IPS-18a (cell line): ENCODE results near the gene C9.
"Not testable (repeated sequence)": the region's sequence is repeated elsewhere in the genome, so short reads cannot be mapped to it uniquely, and the experiment has no call there.

Experiments
- H3K27ac ChIP-seq: one replicate; pipeline ENCODE4 v1.5.1; 2013; ENCODE audit warnings: low read length
- H3K27me3 ChIP-seq: one replicate; pipeline ENCODE4 v1.6.1; 2013; ENCODE audit warnings: mild to moderate bottlenecking, low read length; ENCODE audit not compliant: control insufficient read depth, insufficient read depth
- H3K36me3 ChIP-seq: one replicate; pipeline ENCODE4 v1.6.1; 2013; ENCODE audit warnings: low read depth, low read length; ENCODE audit not compliant: control insufficient read depth
- H3K4me1 ChIP-seq: one replicate; pipeline ENCODE4 v1.6.1; 2013; ENCODE audit warnings: low read depth, low read length; ENCODE audit not compliant: control insufficient read depth
- H3K4me3 ChIP-seq: one replicate; pipeline ENCODE4 v1.5.1; 2013; ENCODE audit warnings: low read length
- H3K9ac ChIP-seq: one replicate; pipeline ENCODE4 v1.6.1; 2013; ENCODE audit warnings: mild to moderate bottlenecking, low read length, moderate library complexity
- H3K9me3 ChIP-seq: one replicate; pipeline ENCODE4 v1.6.1; 2013; ENCODE audit warnings: low read depth, low read length; ENCODE audit not compliant: control insufficient read depth

Gene C9

DNA sequence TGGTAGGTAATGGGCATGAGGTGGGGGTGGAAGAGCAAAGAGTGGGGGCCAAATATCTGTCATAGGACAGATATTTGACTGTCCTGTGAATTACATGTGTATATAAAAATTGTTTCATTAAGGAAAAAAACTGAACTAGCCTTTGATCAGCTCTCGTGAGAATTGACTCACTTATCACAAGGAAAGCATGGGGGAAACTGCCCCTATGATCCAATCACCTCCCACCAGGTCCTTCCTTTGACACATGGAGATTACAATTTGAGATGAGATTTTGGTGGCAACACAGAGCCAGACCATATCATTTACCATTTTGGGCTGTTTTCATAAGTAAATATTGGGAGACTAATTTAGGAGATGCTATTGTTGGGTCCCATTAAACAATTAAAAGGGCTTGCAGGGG, 81.7 kb downstream of the C9 start:
- Histone ChIP-seq H3K27me3 (no peaks in the 10 kb centered on the region), H3K4me3 (no peak overlapping the region), H3K4me1 (no peaks in the 10 kb centered on the region), H3K9ac (no peak overlapping the region), H3K27ac (no peak overlapping the region), H3K36me3 (no peaks in the 10 kb centered on the region), H3K9me3 (no peaks in the 10 kb centered on the region)

DNA sequence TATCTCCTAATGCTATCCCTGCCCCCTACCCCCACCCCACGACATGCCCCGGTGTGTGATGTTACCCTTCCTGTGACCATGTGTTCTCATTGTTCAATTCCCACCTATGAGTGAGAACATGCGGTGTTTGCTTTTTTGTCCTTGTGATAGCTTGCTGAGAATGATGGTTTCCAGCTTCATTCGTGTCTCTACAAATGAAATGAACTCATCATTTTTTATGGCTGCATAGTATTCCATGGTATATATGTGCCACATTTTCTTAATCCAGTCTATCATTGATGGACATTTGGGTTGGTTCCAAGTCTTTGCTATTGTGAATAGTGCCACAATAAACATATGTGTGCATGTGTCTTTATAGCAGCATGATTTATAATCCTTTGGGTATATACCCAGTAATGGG, 88.4 kb downstream of the C9 start:
- not testable (repeated sequence) for H3K9ac ChIP-seq, H3K27ac ChIP-seq, H3K4me1 ChIP-seq, H3K27me3 ChIP-seq, H3K9me3 ChIP-seq, H3K36me3 ChIP-seq, H3K4me3 ChIP-seq

DNA sequence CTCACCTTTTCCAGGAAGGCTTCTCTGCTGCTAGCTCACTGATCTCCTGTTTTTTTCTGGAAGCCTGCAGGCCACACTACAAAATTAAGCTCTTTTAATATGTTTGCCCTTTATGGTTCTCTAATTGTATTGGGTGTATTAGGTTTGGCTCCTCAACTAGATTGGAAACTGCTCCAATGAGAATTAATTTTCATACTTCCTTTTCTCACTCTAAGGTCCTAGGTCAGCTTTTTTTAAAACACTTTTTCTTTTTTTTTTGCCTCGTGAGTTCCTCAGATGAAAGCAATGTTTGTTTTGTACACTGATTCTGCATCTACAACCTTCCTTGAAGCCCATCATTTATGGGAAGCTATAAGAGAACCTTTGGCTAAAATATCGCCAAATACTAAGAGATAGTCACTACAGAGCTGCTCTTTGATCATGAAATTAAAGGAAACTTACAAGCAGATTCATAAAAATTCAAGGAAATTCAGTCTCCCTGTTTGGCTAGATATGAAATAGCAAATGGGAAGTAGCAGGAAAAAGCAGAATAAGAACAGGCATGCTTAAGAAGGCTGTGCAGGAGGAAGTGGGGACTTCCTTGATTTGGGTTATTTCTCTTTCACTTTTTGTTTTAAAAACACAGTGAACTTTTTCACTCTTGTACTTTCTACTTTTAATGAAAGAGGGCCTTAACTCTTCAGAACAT, 89.8 kb downstream of the C9 start:
- Histone ChIP-seq H3K27me3 (no peaks in the 10 kb centered on the region), H3K9ac (no peak overlapping the region), H3K9me3 (no peaks in the 10 kb centered on the region), H3K4me1 (no peaks in the 10 kb centered on the region), H3K27ac (no peak overlapping the region), H3K4me3 (no peak overlapping the region), H3K36me3 (no peaks in the 10 kb centered on the region)

DNA sequence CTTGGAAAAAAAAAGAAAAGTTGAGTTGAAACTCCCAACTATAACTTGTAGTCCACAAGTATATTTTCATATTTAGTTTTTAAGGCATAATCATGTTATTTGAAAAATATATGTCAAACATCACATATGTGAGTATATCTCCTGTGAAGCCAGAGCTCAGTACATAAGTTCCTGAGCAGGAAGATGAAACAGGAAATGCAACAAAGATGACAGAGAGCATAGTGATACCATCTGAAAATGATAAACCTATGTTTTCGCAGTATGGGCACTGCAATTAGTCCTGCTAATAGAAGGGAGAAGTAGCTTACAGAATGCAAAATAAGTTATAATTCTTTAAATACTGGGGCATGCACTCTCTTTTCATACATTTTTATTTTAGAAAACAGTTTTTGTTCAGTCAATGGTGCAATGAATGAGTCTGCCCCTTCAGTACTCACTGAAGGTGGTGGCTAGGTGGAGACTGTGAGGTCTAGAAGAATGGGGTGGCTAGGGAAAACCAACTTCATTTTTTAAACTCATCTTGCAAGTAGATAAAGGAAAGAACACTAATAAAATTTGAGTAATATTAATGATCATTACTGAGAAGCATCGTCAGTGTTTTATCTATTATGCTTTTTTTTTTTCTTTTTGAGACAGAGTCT, 90.9 kb downstream of the C9 start:
- Histone ChIP-seq H3K27ac (no peak overlapping the region), H3K4me1 (no peaks in the 10 kb centered on the region), H3K36me3 (no peaks in the 10 kb centered on the region), H3K9ac (no peak overlapping the region), H3K27me3 (no peaks in the 10 kb centered on the region), H3K4me3 (no peak overlapping the region), H3K9me3 (no peaks in the 10 kb centered on the region)

DNA sequence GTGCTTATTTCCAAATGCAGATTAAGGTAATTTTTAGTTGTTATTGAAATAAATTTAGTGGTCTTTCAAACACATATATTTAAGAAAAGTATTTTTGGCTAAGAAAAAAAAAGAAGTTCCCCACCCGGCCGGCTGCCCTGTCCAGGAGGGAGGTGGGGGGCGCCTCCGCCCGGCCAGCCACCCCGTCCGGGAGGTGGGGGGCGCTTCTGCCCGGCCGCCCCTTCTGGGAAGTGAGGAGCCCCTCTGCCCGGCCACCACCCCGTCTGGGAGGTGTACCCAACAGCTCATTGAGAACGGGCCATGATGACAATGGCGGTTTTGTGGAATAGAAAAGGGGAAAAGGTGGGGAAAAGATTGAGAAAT, 91.4 kb downstream of the C9 start:
- not testable (repeated sequence) for H3K4me3 ChIP-seq, H3K27ac ChIP-seq, H3K9ac ChIP-seq, H3K4me1 ChIP-seq, H3K36me3 ChIP-seq, H3K27me3 ChIP-seq, H3K9me3 ChIP-seq

DNA sequence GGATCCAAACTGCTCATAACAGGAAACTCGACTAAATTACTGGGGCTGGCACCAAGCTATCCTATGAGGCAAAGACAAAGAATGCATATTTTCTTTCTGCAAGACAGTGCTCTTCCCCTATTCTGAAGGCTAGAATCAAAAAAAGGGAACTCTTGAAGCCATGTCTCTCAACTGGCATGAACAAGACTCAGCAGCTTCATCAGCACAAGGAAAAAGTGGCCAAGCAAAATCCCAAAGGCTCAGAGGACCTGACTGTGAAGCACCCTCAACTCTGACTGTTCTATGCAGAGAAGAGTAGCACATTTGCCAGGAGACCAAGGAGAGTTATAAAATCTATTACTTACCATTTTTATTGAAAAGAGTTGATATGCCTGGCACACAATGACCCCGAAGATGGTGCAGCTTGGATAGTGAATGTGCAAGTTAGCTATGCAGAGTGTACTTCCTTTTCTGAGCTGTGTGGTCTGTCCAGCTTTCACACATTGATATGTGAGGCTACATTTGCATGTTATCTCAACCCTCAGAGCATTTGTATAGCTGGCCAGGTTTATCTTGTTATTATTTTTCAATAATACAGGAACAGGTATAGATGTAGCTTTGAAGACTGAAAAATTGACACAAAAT, 94.0 kb downstream of the C9 start:
- Histone ChIP-seq H3K4me1 (no peaks in the 10 kb centered on the region), H3K4me3 (no peak overlapping the region), H3K36me3 (no peaks in the 10 kb centered on the region)

DNA sequence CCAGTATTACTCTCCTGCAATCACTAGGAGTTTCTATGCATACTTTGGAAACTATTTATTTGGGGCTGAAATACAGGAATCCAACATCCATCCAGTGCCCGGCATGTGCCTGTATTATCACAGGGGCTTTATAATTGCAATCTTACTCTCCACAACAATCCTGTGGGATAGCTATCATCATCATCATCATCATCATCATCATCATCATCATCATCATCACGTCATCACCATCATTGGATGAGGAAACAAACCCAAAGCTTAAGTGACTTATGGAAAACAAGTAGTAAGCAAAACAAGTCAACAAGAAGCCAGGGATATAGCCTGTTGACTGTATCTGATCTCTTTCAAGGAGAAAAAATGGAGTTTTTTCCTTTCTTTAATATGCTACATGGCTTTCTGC, 97.1 kb downstream of the C9 start:
- Histone ChIP-seq H3K36me3 (no peaks in the 10 kb centered on the region), H3K4me3 (no peak overlapping the region), H3K9me3 (no peaks in the 10 kb centered on the region), H3K9ac (no peak overlapping the region), H3K4me1 (no peaks in the 10 kb centered on the region), H3K27ac (no peak overlapping the region), H3K27me3 (no peaks in the 10 kb centered on the region)

More for the DNA sequence above, 94.0 kb downstream of the C9 start:
- no peaks in the 10 kb centered on the region for H3K27me3 ChIP-seq
- H3K27ac ChIP-seq, result no peak overlapping the region
- H3K9me3 ChIP-seq, result no peaks in the 10 kb centered on the region
- H3K9ac ChIP-seq, result no peak overlapping the region

DNA sequence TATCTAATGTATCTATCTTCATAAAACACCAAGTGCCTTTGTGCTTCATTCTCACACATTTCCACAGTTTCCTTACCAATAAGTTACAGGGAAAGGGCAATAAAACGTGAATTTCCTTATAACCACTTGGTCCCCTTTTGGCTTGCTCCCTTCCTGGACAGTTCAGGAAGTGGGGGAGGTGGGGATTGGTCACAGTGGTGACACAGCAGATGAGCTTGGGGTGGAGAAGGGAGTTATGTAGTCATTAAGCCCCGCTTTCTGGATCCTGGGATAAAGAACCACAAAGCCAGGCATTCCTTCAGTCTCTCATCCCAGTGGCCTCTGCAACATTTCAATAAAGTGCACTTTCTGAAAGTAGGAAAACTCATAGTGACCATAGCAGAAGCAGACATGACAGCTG, 97.9 kb downstream of the C9 start:
- H3K4me1 ChIP-seq, result no peaks in the 10 kb centered on the region
- no peaks in the 10 kb centered on the region for H3K27me3 ChIP-seq
- H3K9me3 ChIP-seq, result no peaks in the 10 kb centered on the region
- H3K9ac ChIP-seq, result no peak overlapping the region
- H3K27ac ChIP-seq, result no peak overlapping the region
- H3K4me3 ChIP-seq, result no peak overlapping the region
- H3K36me3 ChIP-seq, result no peaks in the 10 kb centered on the region

DNA sequence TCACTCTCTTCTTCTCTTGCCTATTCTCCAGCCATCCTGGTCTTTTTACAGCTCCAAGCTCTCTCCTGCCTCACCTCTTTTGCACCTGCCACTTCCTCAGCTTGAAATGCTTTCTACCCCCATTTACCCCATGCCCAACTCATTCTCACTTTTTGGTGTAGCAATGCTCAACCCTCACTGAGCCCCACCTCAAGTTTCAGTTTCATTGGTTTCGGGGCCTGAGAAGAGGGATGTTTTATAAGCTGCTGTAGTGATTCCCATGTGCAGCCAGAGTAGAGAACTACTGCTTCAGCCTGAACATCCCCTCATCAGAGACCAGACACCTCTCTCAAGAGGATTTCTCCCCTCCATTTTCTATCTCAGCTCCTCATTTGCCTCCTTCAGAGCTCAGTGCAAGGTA, 99.8 kb downstream of the C9 start:
- H3K27ac ChIP-seq, result no peak overlapping the region
- no peaks in the 10 kb centered on the region for H3K36me3 ChIP-seq
- H3K4me1 ChIP-seq, result no peaks in the 10 kb centered on the region
- no peak overlapping the region for H3K9ac ChIP-seq
- H3K27me3 ChIP-seq, result no peaks in the 10 kb centered on the region
- no peak overlapping the region for H3K4me3 ChIP-seq
- no peaks in the 10 kb centered on the region for H3K9me3 ChIP-seq

DNA sequence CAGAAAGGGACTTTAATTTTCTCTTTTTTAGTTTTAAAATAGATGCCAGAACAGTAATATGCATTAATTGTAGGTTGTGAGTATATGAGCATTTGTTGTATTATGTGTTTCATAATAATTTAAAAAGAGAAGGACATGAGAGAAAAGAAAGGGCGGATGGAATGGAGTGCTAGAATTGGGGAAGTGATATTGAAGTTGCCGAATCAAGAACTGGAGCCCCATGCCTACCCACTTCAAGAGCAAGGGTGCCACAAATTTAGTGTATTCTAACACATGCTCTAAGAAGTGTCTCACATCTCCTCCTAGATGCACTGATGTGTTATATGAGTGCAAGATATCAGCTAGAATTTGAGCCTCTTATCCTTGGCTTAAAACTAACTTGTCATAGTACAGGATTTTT, 101.3 kb downstream of the C9 start:
- no peaks in the 10 kb centered on the region for H3K36me3 ChIP-seq
- no peak overlapping the region for H3K27ac ChIP-seq

DNA sequence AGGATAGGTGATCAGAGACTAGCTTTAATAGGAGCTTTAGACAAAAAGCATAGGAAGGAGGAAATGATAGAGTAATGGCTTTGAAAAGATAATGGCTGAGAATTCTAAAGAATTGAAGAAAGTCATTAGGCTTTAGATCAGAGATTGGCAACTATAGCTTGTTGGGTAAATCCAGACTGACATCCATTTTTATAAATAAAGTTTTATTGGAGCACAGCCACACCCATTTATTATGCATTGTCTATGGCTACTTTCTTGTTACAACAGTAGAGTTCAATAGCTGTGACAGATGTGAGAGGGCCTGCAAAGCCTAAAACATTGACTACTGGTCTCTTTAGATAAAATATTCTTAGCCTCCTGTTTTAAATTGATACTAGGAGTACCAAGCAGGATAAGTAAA, 104.2 kb downstream of the C9 start:
- Histone ChIP-seq H3K9me3 (no peaks in the 10 kb centered on the region), H3K4me3 (no peak overlapping the region), H3K36me3 (no peaks in the 10 kb centered on the region), H3K4me1 (no peaks in the 10 kb centered on the region), H3K27me3 (no peaks in the 10 kb centered on the region), H3K9ac (no peak overlapping the region), H3K27ac (no peak overlapping the region)

More for the DNA sequence above, 101.3 kb downstream of the C9 start:
- Histone ChIP-seq H3K4me1 (no peaks in the 10 kb centered on the region), H3K27me3 (no peaks in the 10 kb centered on the region), H3K4me3 (no peak overlapping the region), H3K9ac (no peak overlapping the region), H3K9me3 (no peaks in the 10 kb centered on the region)

DNA sequence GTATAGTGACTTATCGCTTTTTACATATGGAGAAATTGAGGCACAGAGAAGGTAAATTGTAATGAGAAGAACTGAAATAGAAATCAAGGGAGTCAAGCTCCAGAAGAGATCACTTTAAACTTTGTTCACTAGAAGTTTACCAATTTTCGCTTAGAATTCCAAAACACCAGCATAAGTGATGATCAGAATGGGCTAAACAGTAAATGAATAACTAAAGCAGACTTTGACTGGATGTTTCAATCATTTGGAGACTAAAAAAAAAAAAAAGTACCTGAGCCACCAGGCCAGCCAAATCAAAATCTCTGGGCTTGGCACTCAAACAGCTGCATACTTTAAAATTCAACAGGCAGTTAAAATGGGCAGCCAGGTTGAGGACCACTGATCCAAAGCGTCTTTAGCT, 106.7 kb downstream of the C9 start:
- H3K9me3 ChIP-seq, result no peaks in the 10 kb centered on the region
- H3K27ac ChIP-seq, result no peak overlapping the region
- no peaks in the 10 kb centered on the region for H3K36me3 ChIP-seq
- no peak overlapping the region for H3K4me3 ChIP-seq
- no peak overlapping the region for H3K9ac ChIP-seq
- H3K4me1 ChIP-seq, result no peaks in the 10 kb centered on the region
- H3K27me3 ChIP-seq, result no peaks in the 10 kb centered on the region
